GM18519 (cell line): Measurements from ENCODE around the gene JUP.
"Not testable (repeated sequence)": the region's sequence is repeated elsewhere in the genome, so short reads cannot be mapped to it uniquely, and the experiment has no call there.

ENCODE experiments used
- ATAC-seq: cut with Tn5 transposase; IDR thresholded peaks from one replicate; pipeline ENCODE4 v1.9.1; 2021; ENCODE audit warnings: mild to moderate bottlenecking, moderate library complexity; ENCODE audit not compliant: unreplicated experiment, low FRiP score

The JUP gene

DNA sequence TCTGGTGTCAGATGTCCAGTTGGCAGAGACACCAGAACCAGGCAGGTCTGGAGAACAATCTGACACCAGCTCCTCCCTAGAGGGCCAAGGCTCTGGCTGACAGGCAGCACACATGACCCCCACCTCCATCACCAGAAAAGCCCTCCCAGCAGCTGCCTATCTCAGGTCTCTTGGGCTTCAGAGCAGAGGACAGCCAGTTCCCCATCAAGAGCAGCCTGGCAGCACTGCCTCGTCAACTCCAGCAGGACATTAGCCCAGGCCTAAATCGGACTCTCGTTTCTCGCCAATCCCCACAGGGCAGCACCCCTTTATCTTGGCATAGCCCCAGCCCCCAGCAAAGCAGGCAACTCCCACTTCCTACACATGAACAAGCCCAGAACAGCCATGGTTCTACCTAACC is 4.4 kb downstream of the JUP start:
- no peak for ATAC-seq

DNA sequence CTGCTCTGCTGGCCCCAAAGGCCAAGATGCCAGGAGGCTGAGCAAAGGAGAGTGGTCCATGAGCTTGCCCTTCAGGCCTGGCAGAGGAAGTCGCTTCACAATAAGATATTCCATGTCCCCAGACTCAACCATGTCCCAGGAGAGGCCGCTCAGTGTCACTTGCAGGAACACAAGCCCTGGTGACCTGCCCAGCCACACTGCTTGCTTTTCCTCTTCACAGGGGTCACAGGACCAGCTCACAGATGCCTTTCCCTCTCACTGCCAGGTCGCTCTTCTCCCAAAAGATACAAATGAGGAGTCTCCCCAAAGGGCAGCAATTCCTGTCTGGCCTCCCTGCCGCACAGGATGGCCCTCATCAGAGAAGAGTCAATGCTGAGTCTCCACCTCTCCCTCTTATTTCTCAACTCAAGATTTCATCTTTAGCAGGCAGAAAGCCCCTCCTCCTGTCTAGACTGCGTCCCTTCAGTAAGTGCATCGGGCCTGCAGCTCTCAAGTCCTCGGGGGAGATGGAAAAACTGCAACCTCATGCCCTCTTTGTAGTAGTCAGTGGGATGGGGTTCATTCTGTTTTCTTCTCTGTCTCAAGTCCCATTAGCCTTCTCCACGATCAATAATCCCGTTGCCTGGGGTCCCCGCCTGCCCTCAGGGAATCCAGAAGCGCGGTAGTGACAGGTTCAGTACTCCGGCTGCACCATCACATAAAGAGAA is 5.0 kb downstream of the JUP start:
- no peak for ATAC-seq

DNA sequence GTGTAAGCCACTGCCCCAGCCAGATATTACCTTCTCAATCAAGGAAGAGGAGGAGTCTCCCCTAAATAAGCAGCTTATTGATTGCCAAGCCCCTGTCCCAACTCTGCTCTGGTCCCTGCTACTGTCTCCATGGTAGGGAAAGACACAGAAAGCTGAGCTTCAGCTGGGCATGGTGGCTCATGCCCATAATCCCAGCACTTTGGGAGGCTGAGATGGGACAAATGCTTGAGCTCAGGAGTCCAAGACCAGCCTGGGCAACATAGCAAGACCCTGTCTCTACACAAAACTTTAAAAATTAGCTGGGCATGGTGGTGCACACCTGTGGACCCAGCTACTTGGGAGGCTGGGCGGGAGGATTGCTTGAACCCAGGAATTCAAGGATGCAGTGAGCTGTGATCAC is 6.6 kb downstream of the JUP start:
- no peak for ATAC-seq

DNA sequence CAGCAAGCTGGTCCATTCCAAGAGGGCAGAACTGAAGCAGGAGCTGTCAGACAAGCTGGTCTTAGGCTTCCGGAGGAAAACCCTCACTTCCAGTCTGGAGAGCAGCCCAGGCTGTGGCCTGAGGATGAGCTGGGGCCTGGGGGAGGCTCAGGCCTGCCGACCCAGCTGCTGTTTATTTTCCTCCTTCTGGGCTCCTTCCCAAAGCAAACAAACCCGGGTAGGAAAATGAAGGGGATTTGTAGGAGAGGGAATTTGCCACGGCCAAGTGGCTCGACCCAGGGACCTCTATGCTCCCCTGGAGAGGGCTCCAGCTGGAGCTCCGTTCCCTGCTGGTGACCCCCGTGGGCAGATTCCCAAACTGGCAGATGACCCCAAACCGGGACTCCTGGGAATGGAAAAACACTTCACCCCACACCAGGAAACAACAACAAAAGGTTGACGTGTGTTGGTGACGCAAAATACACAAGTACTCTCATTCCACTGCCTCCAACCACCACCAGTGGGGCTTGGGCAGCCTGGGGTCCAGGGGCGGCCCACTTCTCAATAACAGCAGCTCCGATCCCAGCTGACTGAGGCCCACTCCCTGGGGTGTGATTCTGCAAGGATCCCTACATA is 8.8 kb downstream of the JUP start:
- no peak for ATAC-seq

DNA sequence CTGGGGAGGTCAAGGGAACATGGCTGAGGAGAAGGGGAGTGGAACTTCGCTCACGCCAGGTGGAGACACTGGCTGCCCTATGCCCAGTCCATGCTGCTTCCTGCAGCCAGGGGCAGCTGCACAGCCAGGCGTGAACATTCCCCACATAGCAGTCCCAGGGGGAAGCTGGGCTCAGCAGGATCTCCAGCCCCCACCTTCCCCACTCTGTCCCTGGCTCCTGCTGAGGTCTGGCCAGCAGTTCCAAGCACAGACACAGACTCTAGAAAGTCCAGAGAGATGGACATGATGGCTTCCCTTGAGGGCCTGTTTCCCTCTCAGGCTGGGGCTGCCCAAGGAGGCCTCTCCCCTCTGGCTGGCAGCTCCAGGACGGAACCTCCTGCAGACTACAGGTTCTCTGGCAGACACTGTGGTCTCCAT is 9.3 kb downstream of the JUP start:
- ATAC-seq = no peak

DNA sequence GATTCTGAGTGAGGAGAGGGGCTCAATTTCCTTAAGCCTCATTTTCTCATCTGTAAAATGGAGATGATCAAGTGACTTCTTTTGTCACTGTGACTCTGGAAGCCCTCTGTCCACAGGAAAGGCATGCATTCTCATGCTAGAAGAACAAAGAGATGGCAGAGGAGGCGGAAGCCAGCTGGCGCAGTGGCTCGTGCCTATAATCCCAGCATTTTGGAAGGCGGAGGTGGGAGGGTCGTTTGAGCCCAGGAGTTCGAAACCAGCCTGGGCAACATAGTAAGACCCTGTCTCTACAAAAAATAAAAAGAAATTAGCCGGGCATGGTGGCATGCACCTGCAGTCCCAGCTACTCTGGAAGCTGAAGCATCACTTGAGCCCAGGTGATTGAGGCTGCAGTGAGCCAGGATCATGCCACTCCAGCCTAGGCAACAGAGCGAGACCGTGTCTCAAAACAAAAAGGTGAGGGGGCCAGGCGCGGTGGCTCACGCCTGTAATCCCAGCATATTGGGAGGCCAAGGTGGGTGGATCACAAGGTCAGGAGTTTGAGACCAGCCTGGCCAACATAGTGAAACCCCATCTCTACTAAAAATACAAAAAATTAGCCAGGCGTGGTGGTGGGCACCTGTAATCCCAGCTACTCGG is 10.1 kb downstream of the JUP start:
- not testable (repeated sequence) for ATAC-seq

DNA sequence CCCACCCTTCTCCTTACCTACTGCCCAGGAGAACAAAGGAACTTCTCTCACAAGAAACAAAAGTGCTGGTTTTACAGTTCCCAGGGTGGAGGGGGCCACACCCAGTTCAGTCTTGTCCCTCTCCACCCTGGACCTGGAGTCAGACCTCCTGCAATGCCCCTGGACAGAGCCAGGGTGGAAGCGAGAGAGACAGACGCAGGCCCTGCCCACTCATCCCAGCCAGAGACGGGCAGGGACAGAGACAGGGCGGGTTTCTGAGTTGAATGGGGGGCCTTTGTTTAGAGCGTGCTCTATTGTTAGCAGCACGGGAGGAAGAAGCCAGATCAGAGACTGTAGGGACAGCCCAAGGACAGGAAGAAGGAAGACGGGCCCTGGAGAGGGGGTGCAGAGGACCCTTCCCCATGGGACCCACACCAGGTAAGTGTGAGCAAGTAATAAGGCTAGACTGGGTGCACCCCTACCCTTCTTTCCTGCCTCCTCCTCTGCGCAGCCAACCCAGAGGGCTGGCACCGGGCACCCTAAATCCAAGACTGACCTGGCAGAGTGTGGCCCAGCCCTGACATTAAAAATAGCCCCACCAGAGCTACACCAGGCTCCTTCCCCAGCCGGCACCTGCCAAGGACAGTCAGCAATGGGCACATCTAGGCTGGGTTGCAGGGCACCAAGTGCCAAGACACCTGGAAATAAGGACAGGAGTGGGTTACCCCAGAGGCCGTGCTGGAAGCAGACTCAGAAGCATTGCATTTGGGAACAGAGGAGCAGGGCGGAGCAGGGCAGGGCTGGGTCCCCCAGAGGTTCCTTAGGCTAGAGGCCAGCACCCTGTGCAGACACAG is 10.9 kb downstream of the JUP start:
- ATAC-seq = no peak

DNA sequence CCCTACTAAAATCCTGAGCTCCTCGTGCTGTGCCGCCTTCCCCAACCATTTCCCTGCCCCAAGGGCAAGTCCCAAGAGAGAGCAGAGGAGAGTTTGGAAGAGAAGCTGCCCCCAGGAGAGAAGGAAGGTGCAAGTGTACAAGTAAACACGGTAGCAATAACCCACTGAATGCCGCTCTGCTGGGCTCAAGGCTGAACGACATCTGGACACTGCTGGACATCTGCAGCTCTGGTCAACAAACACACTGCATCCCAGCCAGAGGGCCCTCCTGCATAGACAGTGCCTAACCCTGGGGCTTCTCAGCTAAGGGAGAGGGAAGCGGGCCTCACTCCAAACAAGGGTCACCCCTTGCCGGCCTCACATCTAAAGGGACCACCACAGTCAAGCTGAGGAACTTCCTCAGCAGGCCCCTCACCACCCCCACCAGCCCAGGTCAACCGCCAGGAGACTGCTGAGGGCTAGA is 12.7 kb downstream of the JUP start:
- no peak for ATAC-seq

DNA sequence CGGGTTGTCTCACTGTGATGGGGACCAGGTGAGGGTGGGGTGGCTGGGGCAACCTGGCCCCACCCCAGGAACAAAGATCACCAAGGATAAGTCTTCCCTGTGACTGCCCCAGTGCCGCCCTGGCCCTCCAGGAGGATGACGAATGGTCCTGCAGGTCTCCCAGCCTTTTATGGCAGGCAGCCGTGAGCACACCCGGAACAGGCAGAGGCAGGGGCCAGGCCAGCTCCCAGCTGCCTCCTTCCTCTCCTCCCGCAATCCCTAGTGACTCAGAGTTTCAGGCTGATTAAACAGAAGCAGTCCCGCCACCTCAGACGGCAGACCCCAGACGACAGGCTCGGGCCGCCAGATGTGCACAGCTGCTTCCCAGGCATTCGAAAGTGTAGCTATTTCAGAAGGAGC is 13.3 kb downstream of the JUP start:
- ATAC-seq = no peak

DNA sequence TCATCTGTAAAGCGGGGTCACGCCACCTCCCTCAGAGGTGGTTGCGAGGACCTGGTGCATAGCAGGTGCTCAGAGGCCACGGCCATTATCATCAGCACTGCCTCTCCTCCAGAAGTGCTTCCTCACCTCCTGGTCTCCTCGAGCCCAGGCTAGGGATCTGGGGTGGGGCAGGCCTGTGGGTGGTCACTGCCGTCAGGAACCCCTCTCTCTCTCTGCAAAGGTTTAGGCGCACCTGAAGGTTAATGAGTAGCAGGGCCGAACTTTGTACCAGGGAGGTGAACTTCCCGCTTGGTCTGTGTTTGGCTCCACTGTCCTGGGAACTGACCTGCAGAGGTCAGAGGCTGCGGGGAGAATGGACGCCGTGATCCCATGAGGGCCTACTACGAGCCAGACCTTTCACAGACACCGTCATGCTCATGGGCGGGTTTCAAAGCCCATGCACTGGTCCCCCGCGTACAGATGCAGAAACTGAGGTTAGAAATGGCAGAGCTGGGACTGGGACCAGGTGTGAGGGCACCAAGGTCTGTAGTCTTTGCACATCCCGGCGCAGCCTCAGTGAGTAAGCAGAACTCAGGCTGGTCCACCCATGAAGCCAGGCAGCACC is 13.8 kb downstream of the JUP start:
- ATAC-seq = no peak

DNA sequence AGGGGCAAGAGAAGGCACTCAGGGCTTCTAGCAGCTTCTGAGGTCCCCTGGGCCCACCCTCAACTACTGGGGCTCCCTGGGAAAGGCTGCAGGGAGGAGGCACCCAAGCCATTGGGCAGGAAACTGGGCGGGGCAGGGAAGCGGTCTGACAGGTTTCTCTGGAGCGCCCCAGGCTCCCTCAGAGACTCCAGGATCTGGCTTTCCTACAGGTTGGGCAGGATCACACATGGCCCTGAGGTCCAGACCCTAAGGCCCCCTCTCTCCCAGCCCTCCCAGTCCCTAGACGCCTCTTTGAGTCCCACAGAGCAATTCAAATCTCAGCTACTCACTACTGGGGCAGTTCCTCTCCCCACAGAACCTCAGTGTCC is 14.3 kb downstream of the JUP start:
- no peak for ATAC-seq

DNA sequence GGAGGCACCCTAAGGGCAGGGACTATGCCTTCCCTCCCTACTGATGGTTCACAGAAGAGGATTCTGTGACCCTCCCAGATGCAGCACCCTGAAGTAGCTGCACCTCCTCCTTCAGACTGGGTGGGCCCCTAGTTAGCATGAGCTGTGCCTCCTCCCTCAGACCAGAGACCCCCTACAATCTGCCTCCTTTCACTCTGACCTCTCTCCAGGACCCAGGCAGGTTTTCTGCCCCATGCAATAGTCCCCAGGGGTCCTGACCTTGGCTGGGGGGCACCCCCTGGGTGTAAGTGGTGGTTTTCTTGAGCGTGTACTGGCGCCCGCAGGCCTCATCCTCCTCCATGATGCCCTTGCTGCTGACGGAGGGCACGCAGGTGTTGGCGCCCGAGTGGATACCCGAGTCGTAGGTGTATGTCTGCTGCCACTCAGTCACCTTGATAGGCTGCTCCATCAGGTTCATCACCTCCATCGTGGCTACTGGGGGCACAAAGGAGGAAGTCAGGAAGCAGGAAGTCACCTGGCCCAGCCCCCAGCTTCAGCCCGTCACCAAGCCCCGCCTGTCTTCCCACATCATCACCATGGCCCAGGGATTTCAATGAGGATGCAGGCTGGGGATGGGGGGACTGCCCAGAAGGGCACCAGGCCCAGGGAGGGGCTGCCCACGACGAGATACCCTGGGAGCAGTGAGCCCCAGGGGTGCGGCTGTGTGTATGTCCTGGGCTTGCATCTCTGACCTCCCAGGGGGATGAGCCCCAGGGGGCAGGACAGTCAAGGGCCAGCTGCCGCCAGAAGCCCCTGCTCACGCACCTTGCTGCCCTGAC is 14.9 kb downstream of the JUP start:
- no peak for ATAC-seq

DNA sequence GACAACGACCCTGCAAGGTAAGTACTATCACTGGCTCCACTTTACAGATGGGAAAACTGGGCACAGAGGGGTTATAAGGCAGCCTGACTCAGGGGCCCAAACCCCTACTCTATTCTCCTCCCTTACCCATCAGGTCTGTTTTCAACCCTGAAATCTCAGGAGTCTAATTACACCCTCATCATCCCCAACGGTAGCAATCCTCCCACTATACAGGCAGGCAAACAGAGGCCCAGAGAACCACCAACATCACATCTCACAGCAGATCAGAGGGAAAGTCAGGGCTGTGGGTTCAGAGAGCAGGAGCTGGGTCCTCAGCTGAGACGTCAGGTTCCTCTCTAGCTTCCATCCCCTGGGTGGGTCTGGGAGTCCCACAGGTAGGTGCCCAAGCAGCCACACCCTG is 16.5 kb downstream of the JUP start:
- ATAC-seq = no peak

DNA sequence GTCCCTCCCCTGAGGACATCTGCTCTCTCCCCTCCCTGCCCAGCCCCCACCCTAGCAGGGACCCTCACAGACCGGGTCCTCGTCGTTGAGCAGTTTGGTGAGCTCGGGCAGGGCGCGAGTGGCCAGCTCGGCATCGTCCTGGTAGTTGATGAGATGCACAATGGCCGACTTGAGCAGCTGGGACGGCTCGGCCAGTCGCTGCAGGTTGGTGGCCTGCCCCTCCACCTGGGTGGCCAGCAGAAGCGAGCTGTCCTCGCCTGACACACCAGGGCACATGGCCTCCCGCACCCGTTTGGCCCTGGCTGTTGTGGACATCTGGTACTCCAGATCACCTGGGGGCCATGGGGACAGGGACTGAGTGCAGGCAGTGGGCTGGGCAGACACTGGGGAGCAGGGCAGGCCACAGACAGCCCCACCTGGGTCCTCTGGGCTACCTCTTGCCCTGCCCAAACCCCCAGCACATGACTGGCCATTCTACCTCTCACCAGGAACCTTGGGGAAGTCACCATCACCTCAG is 17.1 kb downstream of the JUP start:
- ATAC-seq = no peak

DNA sequence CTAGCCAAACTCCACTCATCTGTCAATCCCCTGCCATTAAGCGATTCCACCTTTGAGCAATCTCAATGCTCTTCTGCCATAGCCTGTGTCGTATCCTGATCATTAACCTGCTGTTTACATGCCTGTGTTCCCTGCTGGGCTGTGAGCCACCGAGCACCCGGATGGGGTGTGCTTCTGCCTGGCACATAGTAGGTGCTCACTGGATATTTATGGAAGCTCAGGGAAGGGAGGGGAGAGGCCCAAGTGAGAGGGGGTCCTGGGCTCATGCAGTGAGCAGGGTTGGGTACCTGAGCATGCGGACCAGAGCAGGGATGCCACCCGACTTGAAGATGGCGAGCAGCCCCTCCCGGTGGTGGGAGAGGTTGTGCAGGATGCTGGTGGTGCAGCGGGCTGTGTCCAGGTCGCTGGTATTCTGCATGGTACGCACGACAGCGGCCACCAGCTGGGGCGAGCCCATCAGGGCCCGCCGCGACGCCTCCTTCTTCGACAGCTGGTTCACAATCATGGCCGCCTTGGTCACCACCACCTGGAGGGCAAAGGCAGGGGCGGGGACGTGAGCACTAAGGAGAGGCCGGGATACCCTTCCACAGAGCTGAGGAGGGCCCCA is 17.7 kb downstream of the JUP start:
- ATAC-seq = no peak

DNA sequence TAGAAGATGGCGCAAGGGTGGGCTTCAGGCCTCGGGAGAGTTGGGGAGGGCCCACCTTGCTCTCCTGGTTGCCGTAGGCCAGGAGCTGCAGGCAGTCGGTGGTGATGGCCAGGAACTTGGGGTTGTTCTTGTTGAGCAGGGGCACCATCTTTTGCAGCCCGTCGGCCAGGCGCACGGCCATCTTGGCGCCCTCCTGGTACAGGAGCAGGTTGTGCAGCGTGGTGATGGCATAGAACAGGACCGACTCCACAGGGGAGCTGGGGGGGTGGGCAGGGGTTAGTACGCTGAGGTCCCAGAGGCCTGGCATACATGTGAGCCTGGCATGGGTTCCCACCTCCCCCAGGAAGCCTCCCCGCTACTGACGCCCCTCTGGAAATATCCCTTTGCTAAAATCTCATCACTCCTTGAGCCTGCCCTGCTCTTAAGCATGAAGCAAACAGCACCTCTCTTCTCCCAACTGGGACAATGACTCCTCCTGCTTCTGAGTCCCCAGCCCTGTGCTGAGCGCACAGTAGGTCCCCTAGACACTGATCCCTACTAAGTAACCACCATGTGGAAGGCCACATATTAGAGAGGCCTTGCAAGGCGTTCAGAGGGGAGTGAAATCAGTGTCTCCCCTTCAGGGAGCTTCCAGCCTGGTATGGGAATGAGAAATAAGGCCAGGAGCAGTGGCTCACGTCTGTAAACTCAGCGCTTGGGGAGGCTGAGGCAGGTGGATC is 19.0 kb downstream of the JUP start:
- ATAC-seq = no peak

DNA sequence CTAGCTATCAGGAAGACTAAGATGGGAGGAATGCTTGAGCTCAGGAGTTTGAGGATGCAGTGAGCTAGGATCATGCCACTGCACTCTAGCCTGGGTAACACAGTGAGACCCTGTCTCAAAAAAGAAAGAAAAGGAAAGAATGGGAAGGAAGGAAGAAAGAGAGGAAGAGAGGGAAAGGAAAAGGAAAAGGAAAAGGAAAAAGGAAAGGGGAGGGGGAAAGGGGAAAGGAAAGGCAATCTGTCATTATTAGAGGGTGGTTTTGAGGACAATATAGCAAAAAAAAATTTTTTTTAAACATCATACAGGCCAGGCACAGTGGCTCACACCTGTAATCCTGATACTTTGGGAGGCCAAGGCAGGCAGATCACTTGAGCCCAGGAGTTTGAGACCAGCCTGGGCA is 20.4 kb downstream of the JUP start:
- no peak for ATAC-seq

DNA sequence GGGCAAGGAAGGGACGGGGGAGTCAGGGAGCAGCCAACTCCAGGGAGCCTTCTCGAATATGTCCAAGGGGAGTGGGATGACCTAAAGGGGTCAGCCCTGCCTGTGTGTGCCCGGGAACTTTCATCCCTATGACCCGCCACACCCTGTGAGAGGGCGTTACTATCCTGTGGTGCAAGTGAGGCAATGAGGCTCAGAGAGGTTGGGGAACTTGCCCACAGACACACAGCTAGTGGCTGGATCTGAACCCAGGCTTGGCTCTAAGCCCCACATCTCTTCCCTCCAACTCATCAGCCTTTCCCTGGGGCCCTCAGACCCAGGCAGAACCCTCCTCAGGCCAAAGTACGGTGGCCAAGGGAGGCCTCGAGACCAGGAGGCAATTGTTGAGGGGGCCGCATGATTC is 23.2 kb downstream of the JUP start:
- ATAC-seq = no peak

DNA sequence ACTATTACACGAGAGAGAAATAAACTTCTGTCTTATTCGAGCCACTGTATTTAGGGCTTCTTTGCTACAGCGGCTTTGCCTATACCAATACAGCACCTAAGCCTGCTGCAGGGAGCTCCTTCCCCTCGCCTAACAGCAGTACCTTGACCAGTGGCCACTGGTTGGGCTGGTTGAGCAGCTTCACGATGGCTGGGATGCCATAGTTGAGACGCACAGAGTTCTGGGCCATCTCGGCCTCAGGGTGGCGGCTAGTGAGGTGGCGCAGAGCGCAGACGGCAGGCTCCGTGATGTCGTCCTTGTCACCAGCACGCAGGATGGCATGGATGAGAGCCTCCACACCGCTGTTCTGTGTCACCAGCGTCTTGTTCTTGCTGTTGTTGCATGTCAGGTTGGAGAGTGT is 23.7 kb downstream of the JUP start:
- ATAC-seq = no peak
